ENCODE measurements around the gene SDHB. TPM values are rescaled to one million over a fixed set of nuclear protein-coding genes. Genes with fewer than 3 reads are reported as not detected.

The SDHB gene
- total RNA-seq, 1 experiment from 2014 or later = 159 TPM

DNA sequence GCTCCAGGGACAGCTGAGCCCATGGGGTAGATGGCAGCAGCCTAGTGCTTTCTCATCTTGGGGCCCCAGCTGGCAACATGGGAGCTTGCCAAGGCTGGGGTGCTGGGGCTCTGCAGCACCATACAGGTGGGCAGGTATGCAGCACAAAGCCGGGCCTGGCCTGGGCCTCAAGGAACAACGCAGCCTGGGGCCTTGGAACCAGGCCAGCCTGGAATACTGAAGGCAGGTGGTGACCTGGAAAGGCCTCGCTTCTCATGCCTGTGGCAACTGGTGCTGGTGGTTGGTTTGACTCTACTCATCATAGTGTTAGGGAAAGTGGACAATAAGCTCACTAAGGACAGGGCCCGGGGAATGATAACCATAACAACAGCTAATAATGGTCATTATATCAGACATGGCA, 27.0 kb upstream of the SDHB start:
- H2AFZ ChIP-seq (ENCODE audit: low read depth, low read length, poor library complexity, severe bottlenecking) = no peak overlapping the region
- ChIA-PET POLR2A (no interaction called here), CTCF (no interaction called here), RAD21 (ENCODE audit: low non-redundant PET in 1 of 2, low total read pairs in 2 of 2, uncharacterized antibody in 2 of 2, unreplicated experiment in 2 of 2) (no interaction called here)
- no peaks in the 10 kb centered on the region for H4K20me1 ChIP-seq (ENCODE audit: insufficient read depth)
- no peak overlapping the region for H3K9ac ChIP-seq (ENCODE audit: low read length)
- TF ChIP-seq FOSL1 (IDR thresholded peaks at IDR 0.05; ENCODE audit: low read depth) = no peak
- TF ChIP-seq EZH2phosphoT487 (IDR thresholded peaks at IDR 0.05; ENCODE audit: borderline replicate concordance) = no peak
- TF ChIP-seq JUND (IDR thresholded peaks at IDR 0.05) = no peak
- TF ChIP-seq TCF7L2 (IDR thresholded peaks at IDR 0.05; ENCODE audit: borderline replicate concordance, extremely low read depth, insufficient read depth, insufficient read length) = no peak
- TF ChIP-seq SIN3A (IDR thresholded peaks at IDR 0.05; ENCODE audit: low read depth) = no peak
- TF ChIP-seq ZNF274 (IDR thresholded peaks at IDR 0.05; ENCODE audit: low read depth, low read length) = no peak
- no peak for TF ChIP-seq CEBPB (IDR thresholded peaks at IDR 0.05; ENCODE audit: low read depth)
- no peak for TF ChIP-seq RAD21 (IDR thresholded peaks at IDR 0.05; ENCODE audit: low read depth)
- H3K4me1 ChIP-seq (ENCODE audit: control insufficient read depth in 1 of 2, insufficient read depth in 2 of 2, low read length in 2 of 2) = no peaks in the 10 kb centered on the region
- no peaks in the 10 kb centered on the region for H3K27me3 ChIP-seq (ENCODE audit: insufficient read depth, low read length)
- no peak overlapping the region for H3K4me2 ChIP-seq (ENCODE audit: low read length)
- H3K9me2 ChIP-seq (ENCODE audit: insufficient read depth) = no peaks in the 10 kb centered on the region
- no peak overlapping the region for H3K27ac ChIP-seq (ENCODE audit: low read depth, low read length)
- ATAC-seq (no peak), DNase-seq (ENCODE audit: low read depth, low spot score) (no peak)
- BruUV-seq (replicated peaks) = no TSS peak
- H3K79me2 ChIP-seq (ENCODE audit: insufficient read depth, low read length) = no peaks in the 10 kb centered on the region
- H3K4me3 ChIP-seq (replicated peaks in 1 of 2; ENCODE audit: low read depth in 1 of 2, low read length in 2 of 2) = no peak overlapping the region
- intact Hi-C loops (cut with micrococcal nuclease) = no loop called here
- H3K9me3 ChIP-seq (ENCODE audit: control insufficient read depth in 1 of 2, insufficient read depth in 1 of 2, low read depth in 1 of 2, low read length in 2 of 2) = no peaks in the 10 kb centered on the region; a peak in 1 of 4 replicates
- H3K36me3 ChIP-seq (ENCODE audit: control insufficient read depth in 1 of 2, insufficient read depth in 2 of 2, low read length in 2 of 2) = no peaks in the 10 kb centered on the region

DNA sequence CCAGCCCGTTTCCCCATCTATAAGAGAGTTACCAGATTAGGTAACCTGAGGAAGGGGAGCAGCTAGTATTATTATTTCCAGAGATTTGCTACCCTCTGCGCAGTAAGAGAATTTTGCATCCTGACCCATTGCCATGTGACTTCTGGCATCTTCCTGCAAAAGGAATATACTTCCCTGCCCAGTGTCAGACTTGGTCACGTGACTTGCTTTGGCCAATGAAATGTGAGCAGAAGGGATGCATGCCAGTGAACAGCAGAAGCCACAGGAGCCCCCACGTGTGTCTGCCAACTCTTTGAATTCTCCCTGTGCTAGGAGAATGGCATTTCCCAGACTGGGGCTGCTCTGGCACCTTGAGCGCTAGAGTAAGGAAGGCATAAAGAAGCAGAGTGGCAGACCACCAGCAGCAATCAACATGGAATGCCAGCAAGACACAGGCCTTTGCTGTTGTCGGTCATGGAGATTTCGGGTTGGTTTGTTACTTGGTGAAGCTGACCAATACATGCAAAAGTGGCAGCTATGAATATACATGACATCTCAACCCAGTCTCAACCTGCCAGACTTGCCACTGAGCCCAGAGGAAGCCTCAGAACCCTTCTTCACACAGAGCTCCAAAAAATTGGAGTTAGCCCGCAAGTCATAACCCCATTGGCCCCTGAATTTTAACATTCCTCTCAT, 26.4 kb upstream of the SDHB start:
- POLR2A ChIA-PET = no interaction called here

More for the DNA sequence above, 26.4 kb upstream of the SDHB start:
- ChIA-PET RAD21 (ENCODE audit: low non-redundant PET in 1 of 2, low total read pairs in 2 of 2, uncharacterized antibody in 2 of 2, unreplicated experiment in 2 of 2) (no interaction called here), CTCF (no interaction called here)
- Histone ChIP-seq H3K4me2 (ENCODE audit: low read length) (no peak overlapping the region), H3K9me3 (ENCODE audit: control insufficient read depth in 1 of 2, insufficient read depth in 1 of 2, low read depth in 1 of 2, low read length in 2 of 2) (no peaks in the 10 kb centered on the region; a peak in 1 of 4 replicates), H3K9ac (ENCODE audit: low read length) (no peak overlapping the region), H3K9me2 (ENCODE audit: insufficient read depth) (no peaks in the 10 kb centered on the region), H3K27ac (ENCODE audit: low read depth, low read length) (no peak overlapping the region), H3K36me3 (ENCODE audit: control insufficient read depth in 1 of 2, insufficient read depth in 2 of 2, low read length in 2 of 2) (no peaks in the 10 kb centered on the region), H3K4me1 (ENCODE audit: control insufficient read depth in 1 of 2, insufficient read depth in 2 of 2, low read length in 2 of 2) (no peaks in the 10 kb centered on the region), H2AFZ (ENCODE audit: low read depth, low read length, poor library complexity, severe bottlenecking) (no peak overlapping the region), H4K20me1 (ENCODE audit: insufficient read depth) (no peaks in the 10 kb centered on the region), H3K79me2 (ENCODE audit: insufficient read depth, low read length) (no peaks in the 10 kb centered on the region), H3K4me3 (replicated peaks in 1 of 2; ENCODE audit: low read depth in 1 of 2, low read length in 2 of 2) (no peak overlapping the region), H3K27me3 (ENCODE audit: insufficient read depth, low read length) (no peaks in the 10 kb centered on the region)
- intact Hi-C loops (cut with micrococcal nuclease) = no loop called here
- DNase-seq (ENCODE audit: low read depth, low spot score) (no peak), ATAC-seq (no peak)
- no TSS peak for BruUV-seq (replicated peaks)
- TF ChIP-seq CBX3 (IDR thresholded peaks at IDR 0.05; ENCODE audit: low read depth) (no peak), EZH2 (IDR thresholded peaks at IDR 0.05) (no peak), RAD21 (IDR thresholded peaks at IDR 0.05; ENCODE audit: low read depth) (no peak), YY1 (IDR thresholded peaks at IDR 0.05; ENCODE audit: extremely low read depth, insufficient replicate concordance, low read depth, low read length) (no peak), JUND (IDR thresholded peaks at IDR 0.05) (no peak)
- TF ChIP-seq, protein P1, sequence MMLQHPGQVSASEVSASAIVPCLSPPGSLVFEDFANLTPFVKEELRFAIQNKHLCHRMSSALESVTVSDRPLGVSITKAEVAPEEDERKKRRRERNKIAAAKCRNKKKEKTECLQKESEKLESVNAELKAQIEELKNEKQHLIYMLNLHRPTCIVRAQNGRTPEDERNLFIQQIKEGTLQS (IDR thresholded peaks at IDR 0.05) = no peak
- TF ChIP-seq, protein P2, sequence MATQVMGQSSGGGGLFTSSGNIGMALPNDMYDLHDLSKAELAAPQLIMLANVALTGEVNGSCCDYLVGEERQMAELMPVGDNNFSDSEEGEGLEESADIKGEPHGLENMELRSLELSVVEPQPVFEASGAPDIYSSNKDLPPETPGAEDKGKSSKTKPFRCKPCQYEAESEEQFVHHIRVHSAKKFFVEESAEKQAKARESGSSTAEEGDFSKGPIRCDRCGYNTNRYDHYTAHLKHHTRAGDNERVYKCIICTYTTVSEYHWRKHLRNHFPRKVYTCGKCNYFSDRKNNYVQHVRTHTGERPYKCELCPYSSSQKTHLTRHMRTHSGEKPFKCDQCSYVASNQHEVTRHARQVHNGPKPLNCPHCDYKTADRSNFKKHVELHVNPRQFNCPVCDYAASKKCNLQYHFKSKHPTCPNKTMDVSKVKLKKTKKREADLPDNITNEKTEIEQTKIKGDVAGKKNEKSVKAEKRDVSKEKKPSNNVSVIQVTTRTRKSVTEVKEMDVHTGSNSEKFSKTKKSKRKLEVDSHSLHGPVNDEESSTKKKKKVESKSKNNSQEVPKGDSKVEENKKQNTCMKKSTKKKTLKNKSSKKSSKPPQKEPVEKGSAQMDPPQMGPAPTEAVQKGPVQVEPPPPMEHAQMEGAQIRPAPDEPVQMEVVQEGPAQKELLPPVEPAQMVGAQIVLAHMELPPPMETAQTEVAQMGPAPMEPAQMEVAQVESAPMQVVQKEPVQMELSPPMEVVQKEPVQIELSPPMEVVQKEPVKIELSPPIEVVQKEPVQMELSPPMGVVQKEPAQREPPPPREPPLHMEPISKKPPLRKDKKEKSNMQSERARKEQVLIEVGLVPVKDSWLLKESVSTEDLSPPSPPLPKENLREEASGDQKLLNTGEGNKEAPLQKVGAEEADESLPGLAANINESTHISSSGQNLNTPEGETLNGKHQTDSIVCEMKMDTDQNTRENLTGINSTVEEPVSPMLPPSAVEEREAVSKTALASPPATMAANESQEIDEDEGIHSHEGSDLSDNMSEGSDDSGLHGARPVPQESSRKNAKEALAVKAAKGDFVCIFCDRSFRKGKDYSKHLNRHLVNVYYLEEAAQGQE (IDR thresholded peaks at IDR 0.05; ENCODE audit: low read depth) = no peak
